Measurements from ENCODE around the gene FGD4.

FGD4 gene

DNA sequence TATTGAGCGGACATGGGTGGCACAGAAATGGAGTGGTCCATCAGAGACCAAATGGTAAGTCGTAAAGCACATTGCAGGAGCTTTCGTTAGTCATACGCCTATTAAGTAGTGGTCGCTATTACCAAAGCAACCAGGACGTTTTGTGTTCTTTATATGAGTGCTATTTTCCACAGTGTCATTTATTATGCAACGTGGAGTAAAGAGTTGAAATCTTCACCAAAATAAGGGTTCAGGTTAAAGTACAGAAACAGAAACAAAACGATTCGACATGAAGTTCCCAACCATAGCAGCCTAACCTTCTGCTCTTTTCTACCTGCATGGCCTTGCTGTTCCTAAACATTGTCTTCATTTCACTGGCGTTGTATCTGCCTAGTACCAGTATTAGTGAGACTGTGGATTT is 20.1 kb upstream of the FGD4 start:
- Histone ChIP-seq H3K36me3 (ENCODE audit: control insufficient read depth in 5 of 5, insufficient read depth in 5 of 5, low read length in 5 of 5) (no peaks in the 10 kb centered on the region), H3K9ac (ENCODE audit: low read length in 5 of 5) (no peak overlapping the region), H3K9me3 (ENCODE audit: control insufficient read depth in 5 of 5, low read length in 5 of 5) (no peaks in the 10 kb centered on the region), H3K27ac (ENCODE audit: low read depth, low read length) (no peak overlapping the region), H3K27me3 (ENCODE audit: control insufficient read depth in 5 of 5, insufficient read depth in 4 of 5, low read length in 5 of 5) (no peaks in the 10 kb centered on the region), H3K4me1 (ENCODE audit: control insufficient read depth in 5 of 5, insufficient read depth in 5 of 5, low read length in 5 of 5) (no peaks in the 10 kb centered on the region), H3K4me3 (ENCODE audit: low read depth in 1 of 5, low read length in 5 of 5) (no peak overlapping the region)

DNA sequence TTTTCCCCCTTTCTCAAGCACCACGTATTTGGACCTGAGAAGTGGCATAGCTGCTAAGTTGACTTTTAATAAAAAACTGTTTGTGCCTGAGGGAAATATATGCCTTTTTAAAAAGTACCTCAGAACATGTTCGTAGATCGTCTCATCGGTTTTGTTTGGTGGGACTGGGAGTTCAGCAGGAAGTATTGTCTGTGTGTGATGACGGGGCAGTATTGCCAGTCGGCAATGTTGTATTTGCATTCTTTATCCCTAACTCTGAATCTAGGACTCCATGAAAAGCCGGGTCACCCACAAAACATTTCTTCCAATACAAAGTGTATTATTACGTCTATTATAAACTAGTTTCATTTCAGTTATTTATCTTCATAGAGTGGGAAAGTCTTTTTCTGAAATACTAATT is 19.7 kb upstream of the FGD4 start:
- H3K9me3 ChIP-seq (ENCODE audit: control insufficient read depth in 5 of 5, low read length in 5 of 5) = no peaks in the 10 kb centered on the region

GRCh38 chr12:32382226-32382625 is 17.1 kb upstream of the FGD4 start:
- Histone ChIP-seq H3K9me3 (ENCODE audit: control insufficient read depth in 5 of 5, low read length in 5 of 5) (no peaks in the 10 kb centered on the region), H3K9ac (ENCODE audit: low read length in 5 of 5) (no peak overlapping the region), H3K4me1 (ENCODE audit: control insufficient read depth in 5 of 5, insufficient read depth in 5 of 5, low read length in 5 of 5) (no peaks in the 10 kb centered on the region), H3K27ac (ENCODE audit: low read depth, low read length) (no peak overlapping the region), H3K27me3 (ENCODE audit: control insufficient read depth in 5 of 5, insufficient read depth in 4 of 5, low read length in 5 of 5) (no peaks in the 10 kb centered on the region), H3K36me3 (ENCODE audit: control insufficient read depth in 5 of 5, insufficient read depth in 5 of 5, low read length in 5 of 5) (no peaks in the 10 kb centered on the region), H3K4me3 (ENCODE audit: low read depth in 1 of 5, low read length in 5 of 5) (no peak overlapping the region)

More for the DNA sequence above, 19.7 kb upstream of the FGD4 start:
- H3K27ac ChIP-seq (ENCODE audit: low read depth, low read length) = no peak overlapping the region
- H3K27me3 ChIP-seq (ENCODE audit: control insufficient read depth in 5 of 5, insufficient read depth in 4 of 5, low read length in 5 of 5) = no peaks in the 10 kb centered on the region
- no peak overlapping the region for H3K9ac ChIP-seq (ENCODE audit: low read length in 5 of 5)
- H3K36me3 ChIP-seq (ENCODE audit: control insufficient read depth in 5 of 5, insufficient read depth in 5 of 5, low read length in 5 of 5) = no peaks in the 10 kb centered on the region
- H3K4me1 ChIP-seq (ENCODE audit: control insufficient read depth in 5 of 5, insufficient read depth in 5 of 5, low read length in 5 of 5) = no peaks in the 10 kb centered on the region
- H3K4me3 ChIP-seq (ENCODE audit: low read depth in 1 of 5, low read length in 5 of 5) = no peak overlapping the region

GRCh38 chr12:32390572-32391219 is 8.7 kb upstream of the FGD4 start:
- no peak overlapping the region for H3K27ac ChIP-seq (ENCODE audit: low read depth, low read length)
- H3K9ac ChIP-seq (ENCODE audit: low read length in 5 of 5) = peak overlapping the region in 2 of 5 donors; percentile 30 to 64

DNA sequence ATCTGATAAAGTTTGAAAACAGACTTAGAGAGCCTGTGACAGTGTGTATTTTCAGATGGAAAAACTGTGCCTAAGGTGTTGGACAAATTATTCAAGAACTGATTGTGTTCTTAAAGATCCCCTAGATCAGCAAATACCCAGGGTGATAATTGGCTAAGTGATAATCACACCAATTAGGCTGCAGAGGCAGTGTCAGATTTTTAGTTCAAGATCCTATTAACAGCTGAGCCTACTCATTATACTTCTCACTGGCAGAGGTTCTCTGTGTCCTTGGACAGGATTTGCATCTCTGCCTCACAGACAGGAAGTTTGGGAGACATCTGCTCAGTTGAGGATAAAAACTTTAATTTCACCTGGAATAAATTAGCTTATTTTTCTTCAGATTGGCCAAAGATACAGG is 4.3 kb upstream of the FGD4 start:
- H3K9me3 ChIP-seq (ENCODE audit: control insufficient read depth in 5 of 5, low read length in 5 of 5) = no peaks in the 10 kb centered on the region
- H3K27ac ChIP-seq (ENCODE audit: low read depth, low read length) = no peak overlapping the region
- H3K9ac ChIP-seq (ENCODE audit: low read length in 5 of 5) = no peak overlapping the region
- no peaks in the 10 kb centered on the region for H3K27me3 ChIP-seq (ENCODE audit: control insufficient read depth in 5 of 5, insufficient read depth in 4 of 5, low read length in 5 of 5)
- no peaks in the 10 kb centered on the region for H3K36me3 ChIP-seq (ENCODE audit: control insufficient read depth in 5 of 5, insufficient read depth in 5 of 5, low read length in 5 of 5)
- peaks cover 4 to 20% (median 13%) of the 10 kb centered on the region in 5 donors for H3K4me1 ChIP-seq (ENCODE audit: control insufficient read depth in 5 of 5, insufficient read depth in 5 of 5, low read length in 5 of 5)
- H3K4me3 ChIP-seq (ENCODE audit: low read depth in 1 of 5, low read length in 5 of 5) = no peak overlapping the region

More at GRCh38 chr12:32390572-32391219, 8.7 kb upstream of the FGD4 start:
- peaks cover 0 to 5% (median 0%) of the 10 kb centered on the region in 5 donors for H3K4me1 ChIP-seq (ENCODE audit: control insufficient read depth in 5 of 5, insufficient read depth in 5 of 5, low read length in 5 of 5)
- H3K9me3 ChIP-seq (ENCODE audit: control insufficient read depth in 5 of 5, low read length in 5 of 5) = no peaks in the 10 kb centered on the region
- H3K36me3 ChIP-seq (ENCODE audit: control insufficient read depth in 5 of 5, insufficient read depth in 5 of 5, low read length in 5 of 5) = no peaks in the 10 kb centered on the region
- H3K27me3 ChIP-seq (ENCODE audit: control insufficient read depth in 5 of 5, insufficient read depth in 4 of 5, low read length in 5 of 5) = no peaks in the 10 kb centered on the region
- H3K4me3 ChIP-seq (ENCODE audit: low read depth in 1 of 5, low read length in 5 of 5) = peak overlapping the region in 4 of 5 donors; percentile 50 to 69 (median 63)

- H3K4me3 ChIP-seq (ENCODE audit: low read depth in 1 of 5, low read length in 5 of 5) = no peak overlapping the region
- peaks cover 4 to 22% (median 19%) of the 10 kb centered on the region in 5 donors for H3K4me1 ChIP-seq (ENCODE audit: control insufficient read depth in 5 of 5, insufficient read depth in 5 of 5, low read length in 5 of 5)
- H3K27ac ChIP-seq (ENCODE audit: low read depth, low read length) = no peak overlapping the region
- no peaks in the 10 kb centered on the region for H3K36me3 ChIP-seq (ENCODE audit: control insufficient read depth in 5 of 5, insufficient read depth in 5 of 5, low read length in 5 of 5)
- H3K27me3 ChIP-seq (ENCODE audit: control insufficient read depth in 5 of 5, insufficient read depth in 4 of 5, low read length in 5 of 5) = no peaks in the 10 kb centered on the region
- H3K9me3 ChIP-seq (ENCODE audit: control insufficient read depth in 5 of 5, low read length in 5 of 5) = no peaks in the 10 kb centered on the region
- no peak overlapping the region for H3K9ac ChIP-seq (ENCODE audit: low read length in 5 of 5)
Observed at GRCh38 chr12:32397696-32398095, 1.7 kb upstream of the FGD4 start.

GRCh38 chr12:32398181-32398580 is 1.2 kb upstream of the FGD4 start:
- no peak overlapping the region for H3K9ac ChIP-seq (ENCODE audit: low read length in 5 of 5)
- H3K4me3 ChIP-seq (ENCODE audit: low read depth in 1 of 5, low read length in 5 of 5) = no peak overlapping the region
- no peaks in the 10 kb centered on the region for H3K36me3 ChIP-seq (ENCODE audit: control insufficient read depth in 5 of 5, insufficient read depth in 5 of 5, low read length in 5 of 5)
- no peak overlapping the region for H3K27ac ChIP-seq (ENCODE audit: low read depth, low read length)
- H3K9me3 ChIP-seq (ENCODE audit: control insufficient read depth in 5 of 5, low read length in 5 of 5) = no peaks in the 10 kb centered on the region
- H3K27me3 ChIP-seq (ENCODE audit: control insufficient read depth in 5 of 5, insufficient read depth in 4 of 5, low read length in 5 of 5) = no peaks in the 10 kb centered on the region
- peaks cover 4 to 25% (median 19%) of the 10 kb centered on the region in 5 donors for H3K4me1 ChIP-seq (ENCODE audit: control insufficient read depth in 5 of 5, insufficient read depth in 5 of 5, low read length in 5 of 5)

GRCh38 chr12:32398816-32399369 is 465 bp upstream of the FGD4 start:
- Histone ChIP-seq H3K4me1 (ENCODE audit: control insufficient read depth in 5 of 5, insufficient read depth in 5 of 5, low read length in 5 of 5) (peaks cover 4 to 28% (median 19%) of the 10 kb centered on the region in 5 donors), H3K4me3 (ENCODE audit: low read depth in 1 of 5, low read length in 5 of 5) (peak overlapping the region; percentile 69 to 92 (median 80)), H3K36me3 (ENCODE audit: control insufficient read depth in 5 of 5, insufficient read depth in 5 of 5, low read length in 5 of 5) (no peaks in the 10 kb centered on the region), H3K27ac (ENCODE audit: low read depth, low read length) (peak overlapping the region; percentile 57), H3K9ac (ENCODE audit: low read length in 5 of 5) (peak overlapping the region in 1 of 5 donors; percentile 48), H3K27me3 (ENCODE audit: control insufficient read depth in 5 of 5, insufficient read depth in 4 of 5, low read length in 5 of 5) (no peaks in the 10 kb centered on the region), H3K9me3 (ENCODE audit: control insufficient read depth in 5 of 5, low read length in 5 of 5) (no peaks in the 10 kb centered on the region)

DNA sequence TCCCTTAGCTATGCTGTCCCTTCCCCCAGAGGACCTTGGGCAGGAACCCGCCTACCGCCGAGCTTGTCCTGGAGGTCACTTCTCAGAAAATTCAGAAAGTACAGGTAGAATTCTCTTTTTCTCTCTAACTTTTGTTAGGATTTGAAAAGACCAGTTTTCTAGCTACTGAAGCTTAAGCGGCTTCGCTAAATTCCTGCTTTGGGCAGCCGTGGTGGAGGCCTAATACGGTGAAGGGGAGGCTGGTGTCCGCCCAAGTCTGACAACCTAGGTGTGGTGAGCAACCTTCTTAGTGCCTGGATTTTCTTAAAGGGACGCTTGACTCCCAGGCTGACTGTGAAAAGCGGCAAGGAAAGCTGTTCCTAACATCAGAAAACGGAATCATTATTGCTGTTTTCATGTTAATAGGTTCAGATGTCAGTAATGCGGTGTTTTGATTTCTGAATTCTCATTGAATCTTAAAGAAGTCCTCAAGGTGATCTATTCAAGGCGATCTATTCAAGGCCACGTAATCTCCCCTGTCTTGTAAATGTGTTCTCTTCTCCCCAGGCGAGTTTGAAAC is 835 bp downstream of the FGD4 start:
- Histone ChIP-seq H3K4me3 (ENCODE audit: low read depth in 1 of 5, low read length in 5 of 5) (peak overlapping the region; percentile 75 to 92 (median 80)), H3K9ac (ENCODE audit: low read length in 5 of 5) (peak overlapping the region; percentile 57 to 86 (median 71)), H3K4me1 (ENCODE audit: control insufficient read depth in 5 of 5, insufficient read depth in 5 of 5, low read length in 5 of 5) (peaks cover 4 to 28% (median 19%) of the 10 kb centered on the region in 5 donors), H3K9me3 (ENCODE audit: control insufficient read depth in 5 of 5, low read length in 5 of 5) (no peaks in the 10 kb centered on the region), H3K27me3 (ENCODE audit: control insufficient read depth in 5 of 5, insufficient read depth in 4 of 5, low read length in 5 of 5) (no peaks in the 10 kb centered on the region), H3K36me3 (ENCODE audit: control insufficient read depth in 5 of 5, insufficient read depth in 5 of 5, low read length in 5 of 5) (no peaks in the 10 kb centered on the region), H3K27ac (ENCODE audit: low read depth, low read length) (peak overlapping the region; percentile 57)

GRCh38 chr12:32400866-32401265 is 1.5 kb downstream of the FGD4 start:
- Histone ChIP-seq H3K4me1 (ENCODE audit: control insufficient read depth in 5 of 5, insufficient read depth in 5 of 5, low read length in 5 of 5) (peaks cover 4 to 28% (median 19%) of the 10 kb centered on the region in 5 donors), H3K4me3 (ENCODE audit: low read depth in 1 of 5, low read length in 5 of 5) (peak overlapping the region in 4 of 5 donors; percentile 75 to 89 (median 78)), H3K9ac (ENCODE audit: low read length in 5 of 5) (peak overlapping the region in 2 of 5 donors; percentile 11 to 79), H3K27ac (ENCODE audit: low read depth, low read length) (peak overlapping the region; percentile 57), H3K36me3 (ENCODE audit: control insufficient read depth in 5 of 5, insufficient read depth in 5 of 5, low read length in 5 of 5) (no peaks in the 10 kb centered on the region), H3K27me3 (ENCODE audit: control insufficient read depth in 5 of 5, insufficient read depth in 4 of 5, low read length in 5 of 5) (no peaks in the 10 kb centered on the region), H3K9me3 (ENCODE audit: control insufficient read depth in 5 of 5, low read length in 5 of 5) (no peaks in the 10 kb centered on the region)

All from subcutaneous abdominal adipose tissue (tissue), 5 donors.